GM12874 (cell line): Measurements from ENCODE around the gene KDM4B.

Experiments used
- CTCF ChIP-seq: IDR thresholded peaks from 2 replicates; pipeline ENCODE4 v1.5.1; 2011; ENCODE audit warnings: low read depth, mild to moderate bottlenecking, control low read depth, low read length, moderate library complexity; ENCODE audit not compliant: insufficient read depth

KDM4B gene

GRCh38 chr19:4990306-4990705, 21.4 kb downstream of the KDM4B start:
- TF ChIP-seq CTCF = no peak

- no peak for TF ChIP-seq CTCF
These were observed 22.6 kb downstream of the KDM4B start for GRCh38 chr19:4991538-4991937.

GRCh38 chr19:4991996-4992698, 23.2 kb downstream of the KDM4B start:
- TF ChIP-seq CTCF = no peak

- no peak for TF ChIP-seq CTCF
These were observed 24.8 kb downstream of the KDM4B start for GRCh38 chr19:4993683-4994082.

- no peak for TF ChIP-seq CTCF
These were observed 27.8 kb downstream of the KDM4B start for GRCh38 chr19:4996701-4997100.

GRCh38 chr19:4997297-4997696, 28.4 kb downstream of the KDM4B start:
- TF ChIP-seq CTCF = no peak

- no peak for TF ChIP-seq CTCF
These were observed 31.3 kb downstream of the KDM4B start for GRCh38 chr19:5000120-5000611.
